GM23248 (cell line): ENCODE data around the gene SLC30A3. TPM values are rescaled to one million over a fixed set of nuclear protein-coding genes. Genes with fewer than 3 reads are reported as not detected.

Experiments
- DNase-seq: peaks from one replicate; pipeline ENCODE4 v3.0.0-alpha.2; 2015
- H2AFZ ChIP-seq: fragments of 200-600 bp; sonication (generic); 2 replicates; pipeline ENCODE4 v1.6.1; 2016; ENCODE audit warnings: antibody characterized with exemption
- H3F3A ChIP-seq: fragments of 200-600 bp; sonication (generic); 2 replicates; pipeline ENCODE4 v1.6.1; 2016; ENCODE audit warnings: mild to moderate bottlenecking, antibody characterized with exemption, mixed run types; ENCODE audit not compliant: insufficient read depth
- H3K27ac ChIP-seq: fragments of 200-600 bp; sonication (generic); 2 replicates; pipeline ENCODE4 v1.5.1; 2016; ENCODE audit warnings: mild to moderate bottlenecking
- H3K27me3 ChIP-seq: fragments of 200-600 bp; sonication (generic); replicated peaks from 2 replicates; pipeline ENCODE4 v1.6.1; 2016; ENCODE audit warnings: mild to moderate bottlenecking; ENCODE audit not compliant: insufficient read depth
- H3K36me3 ChIP-seq: fragments of 200-600 bp; sonication (generic); 2 replicates; pipeline ENCODE4 v1.6.1; 2016; ENCODE audit warnings: low read depth, mild to moderate bottlenecking
- H3K4me1 ChIP-seq: fragments of 200-600 bp; sonication (generic); 2 replicates; pipeline ENCODE4 v1.6.1; 2016; ENCODE audit warnings: mild to moderate bottlenecking; ENCODE audit not compliant: insufficient read depth
- H3K4me2 ChIP-seq: fragments of 200-600 bp; sonication (generic); one replicate; pipeline ENCODE4 v1.6.1; 2016; ENCODE audit warnings: mild to moderate bottlenecking; ENCODE audit not compliant: unreplicated experiment
- H3K4me3 ChIP-seq: fragments of 200-600 bp; sonication (generic); 2 replicates; pipeline ENCODE4 v1.5.1; 2016; ENCODE audit warnings: mild to moderate bottlenecking
- H3K79me2 ChIP-seq: fragments of 200-600 bp; sonication (generic); 2 replicates; pipeline ENCODE4 v1.6.1; 2016; ENCODE audit warnings: mild to moderate bottlenecking; ENCODE audit not compliant: insufficient read depth
- H3K9ac ChIP-seq: fragments of 200-600 bp; sonication (generic); 2 replicates; pipeline ENCODE4 v1.6.1; 2016; ENCODE audit warnings: mild to moderate bottlenecking
- H3K9me2 ChIP-seq: fragments of 200-600 bp; sonication (generic); 2 replicates; pipeline ENCODE4 v1.6.1; 2016; ENCODE audit warnings: mixed run types, mild to moderate bottlenecking, moderate library complexity; ENCODE audit not compliant: insufficient read depth
- H3K9me3 ChIP-seq: fragments of 200-600 bp; sonication (generic); one replicate; pipeline ENCODE4 v1.6.1; 2017; ENCODE audit warnings: low read depth
- H4K20me1 ChIP-seq: fragments of 200-600 bp; sonication (generic); 2 replicates; pipeline ENCODE4 v1.6.0; 2016; ENCODE audit not compliant: insufficient read depth
- EZH2 ChIP-seq: fragments of 200-600 bp; sonication (generic); IDR thresholded peaks from 2 replicates; pipeline ENCODE4 v1.6.1; 2018; ENCODE audit warnings: antibody characterized with exemption, mild to moderate bottlenecking; ENCODE audit not compliant: insufficient read depth, poor library complexity, severe bottlenecking
- EZH2phosphoT487 ChIP-seq: fragments of 200-600 bp; sonication (generic); IDR thresholded peaks from 2 replicates; pipeline ENCODE4 v1.6.1; 2018; ENCODE audit warnings: antibody characterized with exemption, moderate library complexity, mild to moderate bottlenecking, low read depth; ENCODE audit not compliant: insufficient read depth
- WGBS, 2 experiments: methylation state at CpG; one replicate each; pipeline ENCODE4 v1.1.6; 2015 to 2017; ENCODE audit warnings: low lambda C conversion rate in 2 of 2, low coverage in 1 of 2; ENCODE audit errors: missing lambda C conversion rate in 2 of 2; 5-methylcytosine and 5-hydroxymethylcytosine counted together
- in situ Hi-C: fragments of 300-500 bp; cut with MboI; formaldehyde crosslinking; loops from 2 replicates; pipeline ENCODE4 v1.15.0; 2020
- polyA plus RNA-seq: library from polyadenylated mRNA; unstranded; fragments of >200 nt; fragmentation: Nextera tagmentation; extraction: Ambion mirVana; gene quantifications from 2 replicates; pipeline ENCODE4 v1.2.1, GENCODE V29; 2016
- total RNA-seq: library from RNA; depleted of rRNA; stranded (reverse); fragments of >200 nt; shearing (Covaris generic); gene quantifications from 2 replicates; pipeline ENCODE4 v1.2.3, GENCODE V29; 2014

The SLC30A3 gene
- total and polyA plus RNA-seq, 2 experiments from 2014 or later: not detected

DNA sequence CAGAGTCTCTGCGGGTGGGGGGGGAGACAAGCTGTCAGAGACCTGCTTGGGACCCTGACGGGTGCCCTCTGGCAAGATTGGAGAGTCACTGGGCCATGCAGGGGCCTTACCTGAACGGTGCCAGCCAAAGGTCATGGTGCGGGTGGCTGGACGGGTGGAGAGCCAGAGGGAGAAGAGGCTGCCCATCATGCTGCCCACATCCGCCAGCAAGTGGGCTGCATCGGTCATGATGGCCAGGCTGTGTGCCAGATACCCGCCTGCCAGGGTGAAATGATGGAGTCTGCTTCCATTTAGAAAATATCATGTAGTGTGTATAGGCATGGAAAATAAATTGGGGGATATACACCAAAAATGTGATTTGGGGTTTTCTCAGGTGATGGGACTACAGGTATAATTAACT is 4.8 kb downstream of the SLC30A3 start:
- Histone ChIP-seq H3K27ac (no peak overlapping the region), H3K4me1 (peaks cover 10% of the 10 kb centered on the region), H3K9ac (no peak overlapping the region), H3K36me3 (no peaks in the 10 kb centered on the region), H3K9me3 (no peaks in the 10 kb centered on the region), H3K4me2 (no peak overlapping the region), H3K4me3 (no peak overlapping the region), H3K79me2 (no peaks in the 10 kb centered on the region), H3K27me3 (peaks cover 37% of the 10 kb centered on the region), H3K9me2 (no peaks in the 10 kb centered on the region), H4K20me1 (no peaks in the 10 kb centered on the region), H2AFZ (no peak overlapping the region), H3F3A (peaks cover 7% of the 10 kb centered on the region; the same call in 1 of the 2 replicates)
- 59 to 72% methylated on average over 7 to 8 of the region's 8 CpGs for WGBS, 2 experiments
- TF ChIP-seq EZH2phosphoT487: no peak
- DNase-seq: no peak
- in situ Hi-C loops: no loop called here

DNA sequence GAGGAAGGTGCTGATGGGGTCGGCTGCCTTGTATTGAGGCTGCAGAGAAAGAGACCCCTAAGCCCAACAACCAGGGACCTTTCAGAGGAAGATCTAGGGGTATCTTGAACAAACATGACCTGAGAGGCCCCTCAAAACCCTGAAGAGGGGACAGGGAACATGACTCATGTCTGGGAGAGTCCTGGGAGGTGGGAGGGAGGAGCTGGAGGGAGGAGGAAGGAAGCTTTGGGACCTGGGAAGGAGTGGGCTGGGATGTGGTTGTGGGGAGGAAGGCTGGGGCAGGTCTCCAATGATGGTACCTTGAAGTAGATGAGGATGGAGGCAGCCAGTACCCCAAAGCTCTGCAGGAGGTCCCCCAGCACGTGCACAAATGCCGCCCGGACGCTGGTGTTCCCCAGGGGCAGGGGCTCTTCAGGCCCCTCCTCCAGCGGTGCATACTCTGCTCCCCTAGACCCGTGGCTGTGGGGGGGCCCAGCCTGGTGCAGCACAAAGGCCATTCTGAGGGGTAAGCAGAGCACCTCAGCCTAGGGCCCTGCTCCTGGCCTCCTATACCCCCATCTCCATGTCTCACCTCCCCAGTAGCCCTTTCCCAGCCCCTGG is 5.9 kb downstream of the SLC30A3 start:
- H3K27me3 ChIP-seq: peaks cover 26% of the 10 kb centered on the region
- H3K9ac ChIP-seq: no peak overlapping the region
- in situ Hi-C loops: no loop called here
- H3K36me3 ChIP-seq: no peaks in the 10 kb centered on the region
- H3K27ac ChIP-seq: no peak overlapping the region
- peaks cover 10% of the 10 kb centered on the region for H3K4me1 ChIP-seq
- no peak overlapping the region for H3K4me3 ChIP-seq
- no peaks in the 10 kb centered on the region for H4K20me1 ChIP-seq
- H3K9me3 ChIP-seq: no peaks in the 10 kb centered on the region
- DNase-seq: no peak
- H3K9me2 ChIP-seq: no peaks in the 10 kb centered on the region
- H3K4me2 ChIP-seq: no peak overlapping the region
- 80 to 83% methylated on average over 7 of the region's 7 CpGs for WGBS, 2 experiments
- no peak overlapping the region for H2AFZ ChIP-seq
- TF ChIP-seq EZH2: no peak
- no peak for TF ChIP-seq EZH2phosphoT487
- H3F3A ChIP-seq: peaks cover 7% of the 10 kb centered on the region; the same call in 1 of the 2 replicates
- H3K79me2 ChIP-seq: no peaks in the 10 kb centered on the region

DNA sequence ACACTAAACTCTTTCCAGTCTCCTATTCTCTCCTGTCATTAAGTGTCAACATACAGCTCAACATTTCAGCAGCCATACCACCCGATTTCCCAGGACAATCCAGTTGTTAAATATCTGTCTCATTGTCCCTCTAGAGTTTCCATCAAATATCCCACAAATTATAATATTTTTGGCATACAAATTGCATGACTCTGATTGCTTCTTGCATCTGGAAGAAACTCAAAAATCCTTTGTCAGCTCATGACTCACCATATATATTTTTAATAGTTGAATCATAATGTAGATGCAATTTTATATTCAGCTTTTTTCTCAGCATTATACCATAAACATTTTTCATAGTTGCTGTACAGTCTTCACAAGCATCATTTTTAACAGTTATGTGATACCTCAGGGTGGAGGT is 7.2 kb downstream of the SLC30A3 start:
- Histone ChIP-seq H3K9ac (no peak overlapping the region), H3K27ac (no peak overlapping the region), H3K9me2 (no peaks in the 10 kb centered on the region), H3F3A (peaks cover 7% of the 10 kb centered on the region; the same call in 1 of the 2 replicates), H2AFZ (no peak overlapping the region), H3K36me3 (no peaks in the 10 kb centered on the region), H3K4me1 (peaks cover 10% of the 10 kb centered on the region), H3K9me3 (no peaks in the 10 kb centered on the region), H4K20me1 (no peaks in the 10 kb centered on the region), H3K4me2 (no peak overlapping the region), H3K27me3 (peaks cover 13% of the 10 kb centered on the region), H3K79me2 (no peaks in the 10 kb centered on the region), H3K4me3 (no peak overlapping the region)
- TF ChIP-seq EZH2phosphoT487 (no peak), EZH2 (no peak)
- WGBS, 2 experiments: 25 to 31% methylated on average over 1 of the region's 1 CpG
- DNase-seq: peak; percentile 83
- in situ Hi-C loops: no loop called here

DNA sequence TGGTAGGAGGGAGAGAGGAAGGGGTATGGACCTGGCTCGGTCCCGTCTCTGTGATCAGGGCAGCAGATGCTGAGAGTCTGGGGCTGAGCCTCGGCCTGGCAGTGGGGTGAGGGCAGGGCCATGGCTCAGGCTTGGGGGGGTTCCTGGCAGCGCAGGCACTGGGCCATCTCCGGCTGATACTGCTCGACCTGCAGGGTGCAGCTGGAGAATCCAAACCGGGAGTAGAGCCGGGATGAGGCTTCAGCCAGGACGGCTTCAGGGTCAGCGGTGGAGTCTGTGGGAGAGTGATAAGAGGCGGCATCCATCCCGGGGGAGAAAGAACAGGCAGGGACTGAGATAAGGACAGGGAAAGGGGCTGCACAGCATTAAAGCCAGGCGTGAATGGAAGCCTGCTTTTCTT is 7.7 kb downstream of the SLC30A3 start:
- DNase-seq: no peak
- H3K9me3 ChIP-seq: no peaks in the 10 kb centered on the region
- H3K4me3 ChIP-seq: no peak overlapping the region
- H3K4me2 ChIP-seq: no peak overlapping the region
- H3K27me3 ChIP-seq: peaks cover 9% of the 10 kb centered on the region
- in situ Hi-C loops: no loop called here
- 49 to 51% methylated on average over 13 of the region's 13 CpGs for WGBS, 2 experiments
- H3F3A ChIP-seq: peaks cover 7% of the 10 kb centered on the region; the same call in 1 of the 2 replicates
- no peak overlapping the region for H3K27ac ChIP-seq
- no peaks in the 10 kb centered on the region for H3K36me3 ChIP-seq
- no peaks in the 10 kb centered on the region for H3K9me2 ChIP-seq
- TF ChIP-seq EZH2 (no peak), EZH2phosphoT487 (no peak)
- H4K20me1 ChIP-seq: no peaks in the 10 kb centered on the region
- H2AFZ ChIP-seq: no peak overlapping the region
- no peak overlapping the region for H3K9ac ChIP-seq
- H3K79me2 ChIP-seq: no peaks in the 10 kb centered on the region
- peaks cover 10% of the 10 kb centered on the region for H3K4me1 ChIP-seq
